Activated T-cell treated with anti-CD3 and anti-CD28 coated beads, Interleukin-2, amount 50 U/mL, for 4 hours (primary cell): ENCODE measurements around the gene DEPDC1. TPM values are rescaled to one million over a fixed set of nuclear protein-coding genes. Genes with fewer than 3 reads are reported as not detected.

Experiments used
- ATAC-seq, 2 donors: fragments of 200-7000 bp; cut with Tn5 transposase; one replicate each; pipeline ENCODE4 v1.10.0; 2021
- DNase-seq: peaks from one replicate; pipeline ENCODE4 v3.0.0-alpha.2; 2020
- H3K27me3 Mint-ChIP-seq: one replicate; pipeline ENCODE4 v1.8.0; 2021; ENCODE audit warnings: low read depth, mixed read lengths
- H3K36me3 Mint-ChIP-seq: one replicate; pipeline ENCODE4 v1.8.0; 2022; ENCODE audit warnings: mixed read lengths; ENCODE audit not compliant: insufficient read depth
- H3K4me1 Mint-ChIP-seq: one replicate; pipeline ENCODE4 v1.8.0; 2021; ENCODE audit warnings: low read depth, mixed read lengths
- H3K4me3 Mint-ChIP-seq: one replicate; pipeline ENCODE4 v1.8.0; 2021; ENCODE audit warnings: mild to moderate bottlenecking, moderate library complexity, mixed read lengths
- H3K9me3 Mint-ChIP-seq: one replicate; pipeline ENCODE4 v1.8.0; 2021; ENCODE audit warnings: mixed read lengths
- total RNA-seq, 3 donors: library from RNA; stranded (reverse); gene quantifications; one replicate each; pipeline ENCODE4 v1.2.1, GENCODE V29; 2021

The DEPDC1 gene, protein sequence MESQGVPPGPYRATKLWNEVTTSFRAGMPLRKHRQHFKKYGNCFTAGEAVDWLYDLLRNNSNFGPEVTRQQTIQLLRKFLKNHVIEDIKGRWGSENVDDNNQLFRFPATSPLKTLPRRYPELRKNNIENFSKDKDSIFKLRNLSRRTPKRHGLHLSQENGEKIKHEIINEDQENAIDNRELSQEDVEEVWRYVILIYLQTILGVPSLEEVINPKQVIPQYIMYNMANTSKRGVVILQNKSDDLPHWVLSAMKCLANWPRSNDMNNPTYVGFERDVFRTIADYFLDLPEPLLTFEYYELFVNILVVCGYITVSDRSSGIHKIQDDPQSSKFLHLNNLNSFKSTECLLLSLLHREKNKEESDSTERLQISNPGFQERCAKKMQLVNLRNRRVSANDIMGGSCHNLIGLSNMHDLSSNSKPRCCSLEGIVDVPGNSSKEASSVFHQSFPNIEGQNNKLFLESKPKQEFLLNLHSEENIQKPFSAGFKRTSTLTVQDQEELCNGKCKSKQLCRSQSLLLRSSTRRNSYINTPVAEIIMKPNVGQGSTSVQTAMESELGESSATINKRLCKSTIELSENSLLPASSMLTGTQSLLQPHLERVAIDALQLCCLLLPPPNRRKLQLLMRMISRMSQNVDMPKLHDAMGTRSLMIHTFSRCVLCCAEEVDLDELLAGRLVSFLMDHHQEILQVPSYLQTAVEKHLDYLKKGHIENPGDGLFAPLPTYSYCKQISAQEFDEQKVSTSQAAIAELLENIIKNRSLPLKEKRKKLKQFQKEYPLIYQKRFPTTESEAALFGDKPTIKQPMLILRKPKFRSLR
- total RNA-seq = under 1 TPM; 0.20 to 0.49 (median 0.45) TPM

- peaks cover 12% of the 10 kb centered on the region for H3K27me3 Mint-ChIP-seq
- peak within 1 kb of the TSS; percentile 81 for H3K4me3 Mint-ChIP-seq
- H3K36me3 Mint-ChIP-seq = no peaks in the 10 kb centered on the region
- peaks cover 30% of the 10 kb centered on the region for H3K4me1 Mint-ChIP-seq
- no peaks in the 10 kb centered on the region for H3K9me3 Mint-ChIP-seq
- ATAC-seq (peak; percentile 96), DNase-seq (peak; percentile 50)
These were observed at the start of gene DEPDC1 for GRCh38 chr1:68496680-68497357. Gene DEPDC1 (minus strand): TSS chr1:68497082. CDS start chr1:68496999, 83 bp downstream.

DNA sequence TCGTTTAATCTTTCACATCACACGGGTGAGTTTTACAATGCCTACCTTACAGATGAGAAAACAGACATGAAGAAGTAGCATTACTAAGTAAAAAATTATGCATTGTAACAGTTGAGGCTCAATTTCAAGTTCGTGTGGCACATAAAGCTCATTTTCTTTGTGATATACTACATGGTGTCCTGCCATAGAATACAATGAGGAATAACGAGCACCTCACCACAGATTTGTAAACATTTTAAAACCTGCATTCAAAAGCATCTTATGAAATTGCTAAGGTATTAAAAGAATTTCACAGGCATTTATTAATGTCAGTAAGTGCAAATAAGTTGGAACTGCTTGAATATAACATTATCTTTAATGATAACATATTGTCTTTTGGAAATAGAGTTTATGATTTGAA, 47.8 kb upstream of the DEPDC1 start:
- Mint-ChIP-seq H3K4me3 (no peak overlapping the region), H3K4me1 (no peaks in the 10 kb centered on the region), H3K9me3 (no peaks in the 10 kb centered on the region), H3K36me3 (no peaks in the 10 kb centered on the region), H3K27me3 (no peaks in the 10 kb centered on the region)
- no peak for DNase-seq
- no peak for ATAC-seq

DNA sequence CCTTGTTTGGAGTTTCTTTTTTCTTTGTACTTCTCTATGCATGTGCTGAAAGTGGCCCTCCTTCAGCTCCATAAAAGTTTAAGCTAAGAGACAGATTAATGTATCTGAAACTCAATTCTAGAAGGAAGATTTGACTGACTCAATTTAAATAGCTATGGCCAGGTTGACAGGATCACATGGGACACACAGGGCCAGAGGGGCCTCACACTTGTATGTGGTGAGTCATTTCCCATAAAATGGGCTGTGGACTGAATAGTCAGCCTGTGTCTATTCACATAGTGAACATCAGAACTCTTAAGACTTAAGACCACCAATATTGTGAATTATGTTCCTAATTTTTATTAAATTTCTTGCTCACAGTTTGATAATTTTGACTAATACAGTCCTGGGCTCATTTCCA, 45.7 kb upstream of the DEPDC1 start:
- H3K4me1 Mint-ChIP-seq = no peaks in the 10 kb centered on the region
- H3K27me3 Mint-ChIP-seq = no peaks in the 10 kb centered on the region
- H3K4me3 Mint-ChIP-seq = no peak overlapping the region
- DNase-seq = no peak
- H3K36me3 Mint-ChIP-seq = no peaks in the 10 kb centered on the region
- H3K9me3 Mint-ChIP-seq = no peaks in the 10 kb centered on the region
- no peak for ATAC-seq

GRCh38 chr1:68538941-68539340, 42.1 kb upstream of the DEPDC1 start:
- Mint-ChIP-seq H3K36me3 (no peaks in the 10 kb centered on the region), H3K9me3 (no peaks in the 10 kb centered on the region), H3K4me3 (no peak overlapping the region), H3K4me1 (no peaks in the 10 kb centered on the region), H3K27me3 (no peaks in the 10 kb centered on the region)
- DNase-seq (no peak), ATAC-seq (no peak)

GRCh38 chr1:68528243-68528642, 31.4 kb upstream of the DEPDC1 start:
- no peak for DNase-seq
- Mint-ChIP-seq H3K4me3 (no peak overlapping the region), H3K9me3 (peaks cover 3% of the 10 kb centered on the region), H3K27me3 (no peaks in the 10 kb centered on the region), H3K36me3 (no peaks in the 10 kb centered on the region), H3K4me1 (no peaks in the 10 kb centered on the region)
- ATAC-seq = no peak

- H3K36me3 Mint-ChIP-seq = no peaks in the 10 kb centered on the region
- ATAC-seq (no peak), DNase-seq (no peak)
- H3K4me3 Mint-ChIP-seq = no peak overlapping the region
- no peaks in the 10 kb centered on the region for H3K27me3 Mint-ChIP-seq
- no peaks in the 10 kb centered on the region for H3K4me1 Mint-ChIP-seq
- no peaks in the 10 kb centered on the region for H3K9me3 Mint-ChIP-seq
These were observed 28.9 kb upstream of the DEPDC1 start for GRCh38 chr1:68525781-68526180.

GRCh38 chr1:68521286-68521685, 24.4 kb upstream of the DEPDC1 start:
- DNase-seq = no peak
- Mint-ChIP-seq H3K36me3 (no peaks in the 10 kb centered on the region), H3K4me1 (no peaks in the 10 kb centered on the region), H3K4me3 (no peak overlapping the region), H3K9me3 (no peaks in the 10 kb centered on the region), H3K27me3 (no peaks in the 10 kb centered on the region)
- ATAC-seq = no peak

GRCh38 chr1:68516066-68516465, 19.2 kb upstream of the DEPDC1 start:
- peaks cover 2% of the 10 kb centered on the region for H3K9me3 Mint-ChIP-seq
- no peak overlapping the region for H3K4me3 Mint-ChIP-seq
- H3K4me1 Mint-ChIP-seq = no peaks in the 10 kb centered on the region
- no peak for ATAC-seq
- no peaks in the 10 kb centered on the region for H3K27me3 Mint-ChIP-seq
- DNase-seq = no peak
- no peaks in the 10 kb centered on the region for H3K36me3 Mint-ChIP-seq

DNA sequence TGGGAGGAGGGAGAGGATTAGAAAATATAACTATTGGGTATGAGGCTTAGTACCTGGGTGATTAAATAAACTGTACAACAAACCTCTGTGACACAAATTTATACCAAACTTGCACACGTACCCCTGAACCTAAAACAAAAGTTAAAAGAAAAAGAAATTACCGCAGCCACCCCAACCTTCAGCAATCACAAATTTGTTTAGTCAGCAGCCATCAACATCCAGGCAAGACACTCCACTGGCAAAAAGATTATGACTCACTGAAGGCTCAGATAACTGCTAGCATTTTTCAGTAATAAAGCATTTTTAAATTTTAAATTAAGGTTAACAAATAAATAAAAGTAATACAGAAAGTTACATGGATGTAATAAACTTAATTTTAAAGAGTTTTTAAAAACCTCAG, 14.4 kb upstream of the DEPDC1 start:
- DNase-seq (no peak), ATAC-seq (no peak)
- Mint-ChIP-seq H3K4me1 (no peaks in the 10 kb centered on the region), H3K9me3 (peaks cover 2% of the 10 kb centered on the region), H3K27me3 (peaks cover 1% of the 10 kb centered on the region), H3K4me3 (no peak overlapping the region), H3K36me3 (no peaks in the 10 kb centered on the region)

DNA sequence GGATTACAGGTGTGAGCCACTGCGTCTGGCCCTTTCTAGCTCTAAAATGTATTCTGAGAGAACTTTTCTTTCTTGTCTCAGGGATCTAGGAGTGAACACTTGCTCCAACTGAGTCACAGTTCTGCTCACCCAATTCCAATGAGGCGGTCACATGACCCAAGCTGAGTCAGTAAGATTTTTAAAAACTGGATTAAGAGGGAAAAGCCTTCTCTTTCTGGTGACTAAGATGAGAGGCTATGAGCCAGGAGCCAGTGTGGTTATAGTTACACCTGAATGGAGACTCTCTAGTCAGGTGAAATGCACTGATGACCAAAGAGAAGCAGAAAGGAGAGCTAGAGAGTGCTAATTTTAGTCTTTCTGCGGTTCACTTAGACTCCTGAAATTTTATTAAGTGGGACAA, 9.5 kb upstream of the DEPDC1 start:
- H3K9me3 Mint-ChIP-seq = peaks cover 8% of the 10 kb centered on the region
- no peak for DNase-seq
- H3K27me3 Mint-ChIP-seq = peaks cover 1% of the 10 kb centered on the region
- H3K36me3 Mint-ChIP-seq = no peaks in the 10 kb centered on the region
- ATAC-seq = no peak
- no peak overlapping the region for H3K4me3 Mint-ChIP-seq
- peaks cover 6% of the 10 kb centered on the region for H3K4me1 Mint-ChIP-seq

DNA sequence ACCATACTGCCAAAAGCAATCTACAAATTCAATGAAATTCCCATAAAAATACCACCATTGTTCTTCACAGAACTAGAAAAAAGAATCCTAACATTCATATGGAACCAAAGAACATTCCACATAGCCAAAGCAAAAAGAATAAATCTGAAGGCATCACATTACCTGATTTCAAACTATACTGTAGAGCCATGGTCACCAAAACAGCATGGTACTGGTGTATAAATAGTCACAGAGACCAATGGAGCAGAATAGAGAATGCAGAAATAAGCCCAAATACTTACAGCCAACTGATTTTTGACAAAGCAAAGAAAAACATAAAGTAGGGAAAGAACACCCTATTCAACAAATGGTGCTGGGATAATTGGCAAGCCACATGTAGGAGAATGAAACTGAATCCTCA, 6.2 kb upstream of the DEPDC1 start:
- Mint-ChIP-seq H3K4me1 (peaks cover 13% of the 10 kb centered on the region), H3K4me3 (no peak overlapping the region), H3K9me3 (peaks cover 8% of the 10 kb centered on the region), H3K36me3 (no peaks in the 10 kb centered on the region), H3K27me3 (peaks cover 1% of the 10 kb centered on the region)
- ATAC-seq (no peak), DNase-seq (no peak)

- no peak for DNase-seq
- H3K4me1 Mint-ChIP-seq = peaks cover 32% of the 10 kb centered on the region
- peak overlapping the region; percentile 81 for H3K4me3 Mint-ChIP-seq
- ATAC-seq = peak in 1 of 2 donors; percentile 14
- H3K9me3 Mint-ChIP-seq = no peaks in the 10 kb centered on the region
- H3K36me3 Mint-ChIP-seq = no peaks in the 10 kb centered on the region
- peaks cover 12% of the 10 kb centered on the region for H3K27me3 Mint-ChIP-seq
These were observed 446 bp upstream of the DEPDC1 start for GRCh38 chr1:68497358-68497698.

DNA sequence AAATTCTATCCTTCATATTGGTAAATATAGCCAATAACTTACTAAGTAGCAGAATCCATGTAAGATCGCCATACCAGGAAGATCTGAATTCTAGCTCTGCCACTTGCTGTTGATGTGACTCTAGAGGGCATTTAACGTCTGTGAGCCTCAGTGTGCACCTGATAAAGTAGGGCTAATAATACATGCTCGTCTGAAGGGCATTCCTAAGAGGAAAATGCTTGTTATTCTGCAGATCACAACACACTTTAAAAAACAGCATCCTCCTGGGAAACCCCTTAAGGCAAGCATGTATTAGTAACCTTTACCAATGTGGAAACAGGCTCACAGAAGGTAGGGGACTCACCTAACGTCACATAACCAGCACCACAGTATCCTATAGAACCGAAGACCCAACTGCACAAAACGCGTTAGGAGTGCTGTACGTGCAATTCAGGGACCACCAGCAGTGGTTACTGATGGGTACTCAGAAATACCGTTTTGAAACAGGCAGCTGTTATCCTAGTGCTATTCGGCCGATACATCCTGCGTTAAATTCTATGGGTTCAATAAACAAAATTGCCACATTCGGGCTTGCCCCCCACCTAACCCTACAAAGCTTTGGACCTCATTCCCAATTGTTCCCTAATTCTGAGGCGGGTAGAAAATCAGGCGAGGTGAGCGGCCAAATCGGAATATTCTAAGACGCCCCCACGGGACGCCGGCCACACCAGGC, 758 bp downstream of the DEPDC1 start:
- peak in 1 of 2 donors; percentile 6 for ATAC-seq
- H3K27me3 Mint-ChIP-seq = peaks cover 12% of the 10 kb centered on the region

DNA sequence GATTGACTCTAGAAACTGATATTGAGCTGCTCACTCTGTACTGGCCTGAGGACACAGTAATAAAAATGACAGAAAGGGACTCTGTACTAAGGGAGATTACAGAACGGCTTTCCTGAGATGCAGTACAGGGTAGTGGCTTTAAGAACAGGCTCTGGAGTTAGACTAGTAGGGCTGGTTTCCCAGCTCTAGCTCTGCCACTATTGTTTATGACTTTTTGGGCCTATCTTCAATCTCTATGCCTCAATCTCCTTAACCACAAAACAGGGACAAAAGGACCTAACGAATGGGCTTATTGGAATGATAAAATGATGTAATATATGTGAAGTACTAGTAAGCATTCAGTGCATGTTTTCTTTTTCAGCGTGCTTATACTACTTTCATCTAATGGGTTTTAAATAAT, 1.4 kb downstream of the DEPDC1 start:
- no peak for DNase-seq
- H3K4me3 Mint-ChIP-seq = peak overlapping the region; percentile 81
- no peak for ATAC-seq
- H3K27me3 Mint-ChIP-seq = peaks cover 12% of the 10 kb centered on the region
- peaks cover 20% of the 10 kb centered on the region for H3K4me1 Mint-ChIP-seq
- H3K36me3 Mint-ChIP-seq = no peaks in the 10 kb centered on the region
- no peaks in the 10 kb centered on the region for H3K9me3 Mint-ChIP-seq

More for the DNA sequence above, 758 bp downstream of the DEPDC1 start:
- Mint-ChIP-seq H3K36me3 (no peaks in the 10 kb centered on the region), H3K4me3 (peak overlapping the region; percentile 81), H3K9me3 (no peaks in the 10 kb centered on the region), H3K4me1 (peaks cover 24% of the 10 kb centered on the region)
- no peak for DNase-seq
